Measurements from ENCODE around the gene DTX3L.

- TF ChIP-seq HDGF (IDR thresholded peaks at IDR 0.05; ENCODE audit: borderline replicate concordance) (no peak), FOXM1 (IDR thresholded peaks at IDR 0.05; ENCODE audit: borderline replicate concordance) (no peak), TARDBP (IDR thresholded peaks at IDR 0.05) (no peak), BHLHE40 (IDR thresholded peaks at IDR 0.05; ENCODE audit: borderline replicate concordance) (no peak), SUZ12 (IDR thresholded peaks at IDR 0.05) (no peak), SP1 (IDR thresholded peaks at IDR 0.05) (no peak)
These were observed 34.4 kb downstream of the DTX3L start for GRCh38 chr3:122598556-122598955.
